Fibroblast of skin of scalp (primary cell): ENCODE results near the gene ASH1L.
A peak's percentile ranks its signal among the peaks of the same experiment; 100 is the strongest.

Experiments
- DNase-seq: peaks from one replicate; pipeline ENCODE4 v3.0.0-alpha.2; 2013

ASH1L gene

GRCh38 chr1:155324717-155325602 lies 237.6 kb downstream of the ASH1L start:
- DNase-seq, result peak; percentile 47

- peak; percentile 96 for DNase-seq
Measured at GRCh38 chr1:155324037-155324716, 238.4 kb downstream of the ASH1L start.

- peak; percentile 89 for DNase-seq
Measured at GRCh38 chr1:155323729-155324036, 238.9 kb downstream of the ASH1L start.

GRCh38 chr1:155322953-155323728 lies 239.5 kb downstream of the ASH1L start:
- peak; percentile 96 for DNase-seq

GRCh38 chr1:155322571-155322952 lies 240.0 kb downstream of the ASH1L start:
- peak; percentile 27 for DNase-seq

GRCh38 chr1:155321639-155322503 lies 240.7 kb downstream of the ASH1L start:
- no peak for DNase-seq

- DNase-seq, result peak; percentile 63
Measured at GRCh38 chr1:155320661-155321617, 241.7 kb downstream of the ASH1L start, which contains the start of gene RUSC1. TSS of gene RUSC1 (plus strand) at chr1:155320894. CDS start at chr1:155321774, 880 bp downstream.

GRCh38 chr1:155320252-155320651 lies 242.4 kb downstream of the ASH1L start:
- no peak for DNase-seq

- DNase-seq, result no peak
Measured at GRCh38 chr1:155319536-155319935, 243.1 kb downstream of the ASH1L start.

GRCh38 chr1:155318082-155318481 lies 244.5 kb downstream of the ASH1L start:
- DNase-seq, result no peak

GRCh38 chr1:155316922-155317321 lies 245.7 kb downstream of the ASH1L start:
- DNase-seq, result no peak

- no peak for DNase-seq
Measured at GRCh38 chr1:155313261-155313660, 249.3 kb downstream of the ASH1L start.

- DNase-seq, result peak; percentile 11
Measured at GRCh38 chr1:155309423-155310021, 253.1 kb downstream of the ASH1L start.

GRCh38 chr1:155308493-155309422 lies 253.8 kb downstream of the ASH1L start, which contains the start of gene FDPS:
TSS of gene FDPS (plus strand) at chr1:155308866. CDS start at chr1:155309790, 924 bp downstream.
- DNase-seq, result peak; percentile 99

- DNase-seq, result peak; percentile 63
Measured at GRCh38 chr1:155307247-155307740, 255.3 kb downstream of the ASH1L start.

- DNase-seq, result peak; percentile 75
Measured at GRCh38 chr1:155305881-155306391, 256.7 kb downstream of the ASH1L start.

GRCh38 chr1:155304558-155305063 lies 258.0 kb downstream of the ASH1L start:
- no peak for DNase-seq

GRCh38 chr1:155301342-155301841 lies 261.2 kb downstream of the ASH1L start, which contains the start of gene PKLR:
TSS of gene PKLR (minus strand) at chr1:155301438. CDS start at chr1:155301395, 43 bp downstream.
- no peak for DNase-seq
